Fibroblast of lung (primary cell): Measurements from ENCODE around the gene GNG7. TPM values are rescaled to one million over a fixed set of nuclear protein-coding genes. Genes with fewer than 3 reads are reported as not detected.
A peak's percentile ranks its signal among the peaks of the same experiment; 100 is the strongest.

Experiments used
- DNase-seq, 2 donors: peaks; one replicate each; pipeline versions ENCODE4 v3.0.0 to v3.0.0-alpha.2; 2010; ENCODE audit warnings: low read depth in 2 of 2
- H2AFZ ChIP-seq: 2 replicates; pipeline ENCODE4 v1.5.1; 2012; ENCODE audit warnings: low read length, control low read depth, inconsistent platforms
- H3K27ac ChIP-seq: 2 replicates; pipeline ENCODE4 v1.5.1; 2011; ENCODE audit warnings: low read length, control low read depth; ENCODE audit not compliant: insufficient read depth
- H3K27me3 ChIP-seq: 2 replicates; pipeline ENCODE4 v1.5.1; 2011; ENCODE audit warnings: mild to moderate bottlenecking, low read length; ENCODE audit not compliant: control insufficient read depth, insufficient read depth
- H3K36me3 ChIP-seq: 2 replicates; pipeline ENCODE4 v1.5.1; 2011; ENCODE audit warnings: low read length; ENCODE audit not compliant: control insufficient read depth, insufficient read depth
- H3K4me1 ChIP-seq: 2 replicates; pipeline ENCODE4 v1.5.1; 2011; ENCODE audit warnings: low read length; ENCODE audit not compliant: control insufficient read depth, insufficient read depth; ENCODE audit errors: extremely low read depth
- H3K4me2 ChIP-seq: 2 replicates; pipeline ENCODE4 v1.5.1; 2011; ENCODE audit warnings: low read length, control low read depth; ENCODE audit not compliant: insufficient read depth; ENCODE audit errors: extremely low read depth
- H3K4me3 ChIP-seq, 4 experiments: fragments of 200-600 bp in 1 of 4; sonication (generic) in 1 of 4; replicated peaks in 1 of 4; 2 replicates each; pipeline ENCODE4 v1.5.1; 2011 to 2016; ENCODE audit warnings: low read length in 4 of 4, low read depth in 3 of 4, mild to moderate bottlenecking in 3 of 4, control low read depth in 2 of 4, inconsistent platforms in 1 of 4, mixed read lengths in 1 of 4; ENCODE audit not compliant: insufficient read depth in 1 of 4; ENCODE audit errors: control extremely low read depth in 1 of 4
- H3K79me2 ChIP-seq: 2 replicates; pipeline ENCODE4 v1.5.1; 2012; ENCODE audit warnings: mild to moderate bottlenecking, low read length, inconsistent platforms; ENCODE audit not compliant: control insufficient read depth, insufficient read depth
- H3K9ac ChIP-seq: 2 replicates; pipeline ENCODE4 v1.5.1; 2011; ENCODE audit warnings: mild to moderate bottlenecking, low read length, control low read depth; ENCODE audit not compliant: insufficient read depth
- H3K9me3 ChIP-seq: 2 replicates; pipeline ENCODE4 v1.5.1; 2012; ENCODE audit warnings: low read depth, low read length; ENCODE audit not compliant: control insufficient read depth, insufficient read depth
- H4K20me1 ChIP-seq: 2 replicates; pipeline ENCODE4 v1.5.1; 2011; ENCODE audit warnings: low read length; ENCODE audit not compliant: control insufficient read depth, insufficient read depth; ENCODE audit errors: extremely low read depth
- EZH2 ChIP-seq: IDR thresholded peaks from 2 replicates; pipeline ENCODE4 v1.5.1; 2012; ENCODE audit warnings: low read length, control low read depth, mild to moderate bottlenecking; ENCODE audit errors: missing control alignments
- polyA plus RNA-seq, 2 donors: library from polyadenylated mRNA; depleted of rRNA in 1 of 2; stranded (reverse) in 1 of 2; unstranded in 1 of 2; fragments of >200 nt; gene quantifications; 2 replicates each; pipeline ENCODE4 v1.2.1, GENCODE V29; 2011 to 2012; ENCODE audit warnings: missing spikeins in 1 of 2
- total RNA-seq: library from RNA; depleted of rRNA; stranded (reverse); fragments of >200 nt; gene quantifications from 2 replicates; pipeline ENCODE4 v1.2.1, GENCODE V29; 2014
- TF ChIP-seq, protein P1 (sequence below), 2 donors: IDR thresholded peaks in 1 of 2; conservative IDR thresholded peaks in 1 of 2; 1 replicate in 1 of 2; 2 replicates in 1 of 2; pipeline ENCODE4 v1.5.1; 2011 to 2012; ENCODE audit warnings: low read length in 2 of 2, control low read depth in 1 of 2, inconsistent platforms in 1 of 2, low read depth in 1 of 2, mild to moderate bottlenecking in 1 of 2

The GNG7 gene
- total and polyA plus RNA-seq, 2 donors (not counting 1 experiment from before 2014, with no cell fraction given) = 0.27 to 0.83 TPM

DNA sequence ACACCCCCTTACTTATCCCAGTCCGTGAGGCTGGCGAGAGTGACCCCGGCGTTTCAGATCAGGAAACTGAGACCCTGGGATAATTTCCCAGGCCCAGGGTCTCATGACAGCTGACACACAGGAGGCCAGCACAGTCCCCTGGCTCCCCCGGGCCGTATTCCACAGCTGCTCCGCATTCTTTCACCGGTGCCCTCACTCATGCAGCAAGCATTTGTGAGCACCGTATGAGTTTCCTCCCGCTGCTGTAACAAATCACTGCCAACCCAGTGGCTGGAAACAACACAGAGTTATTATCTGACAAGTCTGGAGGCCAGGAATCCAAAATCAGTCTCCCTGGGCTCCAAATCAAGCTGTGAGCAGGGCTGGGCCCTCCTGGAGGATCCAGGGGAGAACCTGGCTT, 205.3 kb downstream of the GNG7 start:
- no peak overlapping the region for H2AFZ ChIP-seq
- H4K20me1 ChIP-seq = no peaks in the 10 kb centered on the region
- H3K4me2 ChIP-seq = no peak overlapping the region
- DNase-seq = peak in 1 of 2 donors; percentile 35
- TF ChIP-seq EZH2 = no peak
- TF ChIP-seq, protein P1, sequence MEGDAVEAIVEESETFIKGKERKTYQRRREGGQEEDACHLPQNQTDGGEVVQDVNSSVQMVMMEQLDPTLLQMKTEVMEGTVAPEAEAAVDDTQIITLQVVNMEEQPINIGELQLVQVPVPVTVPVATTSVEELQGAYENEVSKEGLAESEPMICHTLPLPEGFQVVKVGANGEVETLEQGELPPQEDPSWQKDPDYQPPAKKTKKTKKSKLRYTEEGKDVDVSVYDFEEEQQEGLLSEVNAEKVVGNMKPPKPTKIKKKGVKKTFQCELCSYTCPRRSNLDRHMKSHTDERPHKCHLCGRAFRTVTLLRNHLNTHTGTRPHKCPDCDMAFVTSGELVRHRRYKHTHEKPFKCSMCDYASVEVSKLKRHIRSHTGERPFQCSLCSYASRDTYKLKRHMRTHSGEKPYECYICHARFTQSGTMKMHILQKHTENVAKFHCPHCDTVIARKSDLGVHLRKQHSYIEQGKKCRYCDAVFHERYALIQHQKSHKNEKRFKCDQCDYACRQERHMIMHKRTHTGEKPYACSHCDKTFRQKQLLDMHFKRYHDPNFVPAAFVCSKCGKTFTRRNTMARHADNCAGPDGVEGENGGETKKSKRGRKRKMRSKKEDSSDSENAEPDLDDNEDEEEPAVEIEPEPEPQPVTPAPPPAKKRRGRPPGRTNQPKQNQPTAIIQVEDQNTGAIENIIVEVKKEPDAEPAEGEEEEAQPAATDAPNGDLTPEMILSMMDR (conservative IDR thresholded peaks at IDR 0.05 in 1 of 2, IDR thresholded peaks at IDR 0.05 in 1 of 2; ENCODE audit: low read depth in 1 of 2, low read length in 2 of 2) = no peak
- H3K27ac ChIP-seq = no peak overlapping the region
- no peak overlapping the region for H3K4me3 ChIP-seq
- H3K9me3 ChIP-seq = no peaks in the 10 kb centered on the region
- H3K9ac ChIP-seq = no peak overlapping the region
- no peaks in the 10 kb centered on the region for H3K27me3 ChIP-seq
- no peaks in the 10 kb centered on the region for H3K79me2 ChIP-seq
- H3K4me1 ChIP-seq = peaks cover 9% of the 10 kb centered on the region
- H3K36me3 ChIP-seq = no peaks in the 10 kb centered on the region

DNA sequence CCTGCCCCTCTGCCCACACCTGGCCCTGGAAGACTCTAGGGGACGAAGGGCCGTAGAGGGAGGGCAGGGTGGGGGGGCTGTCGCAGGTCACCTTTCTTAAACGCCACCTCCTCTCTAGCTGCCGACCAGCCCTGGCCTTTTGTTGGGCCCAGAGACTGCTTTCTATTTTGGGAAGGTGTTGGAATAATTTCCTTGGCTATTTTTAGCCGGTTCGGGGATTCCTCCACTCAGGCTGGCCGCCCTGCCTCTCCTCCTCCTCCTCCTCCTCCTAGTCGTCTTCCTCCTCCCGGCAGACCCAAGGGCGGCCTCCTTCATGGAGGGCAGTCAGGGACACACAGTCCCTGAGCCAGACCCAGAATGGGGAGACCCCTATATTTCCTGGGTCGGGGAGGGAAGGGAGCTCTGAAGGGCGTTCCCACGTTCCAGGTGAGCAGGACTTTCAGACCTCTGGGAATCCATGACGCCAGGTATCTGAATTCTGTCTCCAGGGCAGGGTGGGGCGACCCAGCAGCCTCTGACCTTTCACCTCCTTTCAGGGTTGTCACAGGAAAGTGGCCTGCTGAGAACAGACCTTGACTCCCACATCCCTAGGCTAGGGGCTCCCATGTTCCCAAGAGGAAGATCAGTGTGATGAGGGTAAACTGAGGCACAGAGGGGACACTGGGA, 206.7 kb downstream of the GNG7 start:
- no peaks in the 10 kb centered on the region for H4K20me1 ChIP-seq
- H3K27me3 ChIP-seq = no peaks in the 10 kb centered on the region
- no peaks in the 10 kb centered on the region for H3K79me2 ChIP-seq
- H3K4me1 ChIP-seq = peaks cover 14% of the 10 kb centered on the region
- H3K9me3 ChIP-seq = no peaks in the 10 kb centered on the region
- DNase-seq = peak in 1 of 2 donors; percentile 34
- H3K36me3 ChIP-seq = no peaks in the 10 kb centered on the region
- no peak overlapping the region for H2AFZ ChIP-seq
- H3K9ac ChIP-seq = peak overlapping the region; percentile 67
- H3K27ac ChIP-seq = peak overlapping the region; percentile 82
- TF ChIP-seq, protein P1 (conservative IDR thresholded peaks at IDR 0.05 in 1 of 2, IDR thresholded peaks at IDR 0.05 in 1 of 2; ENCODE audit: low read depth in 1 of 2, low read length in 2 of 2) = no peak
- no peak for TF ChIP-seq EZH2
- peak overlapping the region in 1 of 4 experiments; percentile 68 for H3K4me3 ChIP-seq
- peak overlapping the region; percentile 58 for H3K4me2 ChIP-seq

DNA sequence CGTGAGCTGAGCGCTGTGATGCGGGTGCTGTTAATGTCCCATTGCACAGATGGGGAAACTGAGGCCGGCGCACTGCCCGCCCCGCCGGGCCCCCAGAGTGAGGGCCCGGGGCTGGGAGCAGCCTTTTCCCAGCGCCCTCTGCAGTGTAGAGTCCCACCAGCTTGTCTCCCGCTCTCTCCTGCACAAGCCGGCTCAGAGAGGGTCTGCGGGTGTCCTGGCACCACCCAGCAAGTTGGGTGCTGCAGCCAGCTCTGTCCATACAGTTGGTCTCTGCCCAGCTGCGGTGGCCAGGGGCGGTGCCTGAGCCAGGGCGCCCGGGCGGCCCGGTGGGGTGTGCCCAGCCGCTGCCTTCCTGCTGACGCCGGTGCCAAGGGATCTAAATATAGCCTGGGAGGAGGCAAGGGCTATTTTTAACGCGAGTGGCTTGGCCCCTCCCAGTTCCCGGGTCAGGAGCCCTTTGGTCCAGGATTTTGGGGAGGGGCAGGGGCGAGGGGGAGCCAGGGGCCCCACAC, 207.3 kb downstream of the GNG7 start:
- Histone ChIP-seq H3K4me1 (peaks cover 14% of the 10 kb centered on the region), H3K4me2 (peak overlapping the region; percentile 73), H3K36me3 (no peaks in the 10 kb centered on the region), H3K79me2 (no peaks in the 10 kb centered on the region), H3K27me3 (no peaks in the 10 kb centered on the region), H3K27ac (peak overlapping the region; percentile 82), H3K9ac (peak overlapping the region; percentile 67), H4K20me1 (no peaks in the 10 kb centered on the region), H2AFZ (no peak overlapping the region), H3K9me3 (no peaks in the 10 kb centered on the region), H3K4me3 (peak overlapping the region; percentile 29 to 68 (median 46))
- TF ChIP-seq EZH2 = no peak
- TF ChIP-seq, protein P1 (conservative IDR thresholded peaks at IDR 0.05 in 1 of 2, IDR thresholded peaks at IDR 0.05 in 1 of 2; ENCODE audit: low read depth in 1 of 2, low read length in 2 of 2) = no peak
- DNase-seq = peak; percentile 56 to 74
